Muscle of back (tissue), 13 donors: ENCODE measurements around the gene CTAGE15. TPM values are rescaled to one million over a fixed set of nuclear protein-coding genes. Genes with fewer than 3 reads are reported as not detected.
"Not testable (repeated sequence)": the region's sequence is repeated elsewhere in the genome, so short reads cannot be mapped to it uniquely, and the experiment has no call there.

ENCODE experiments used
- DNase-seq, 3 donors: peaks; one replicate each; pipeline versions ENCODE4 v3.0.0 to v3.0.0-alpha.2; 2013
- long read RNA-seq, 9 donors: transcript quantifications; one replicate each; lab custom pipeline, GENCODE V29; 2026
- polyA plus RNA-seq, 10 donors: library from polyadenylated mRNA; unstranded; fragments of 120-200 nt; gene quantifications; one replicate each; pipeline ENCODE4 v1.2.1, GENCODE V29; 2013; ENCODE audit not compliant: insufficient read length in 10 of 10

The CTAGE15 gene
- polyA plus RNA-seq: under 1 TPM in 6 of 10 donors, not detected in 4; 0.27 to 0.63 (median 0.41) TPM
- long read RNA-seq, donor 1, partial matches to known transcripts: 0 of 1 reads
- long read RNA-seq, donor 1, other reads (novel, unspliced or antisense): 0 of 1 reads
- long read RNA-seq, donor 2: 0 reads
- long read RNA-seq, donor 3: 0 reads
- long read RNA-seq, donor 4: 0 reads
- long read RNA-seq, donor 5: 0 reads
- long read RNA-seq, donor 6: 0 reads
- long read RNA-seq, donor 7: 0 reads
- long read RNA-seq, donor 8: 0 reads
- long read RNA-seq, donor 9: 0 reads

DNA sequence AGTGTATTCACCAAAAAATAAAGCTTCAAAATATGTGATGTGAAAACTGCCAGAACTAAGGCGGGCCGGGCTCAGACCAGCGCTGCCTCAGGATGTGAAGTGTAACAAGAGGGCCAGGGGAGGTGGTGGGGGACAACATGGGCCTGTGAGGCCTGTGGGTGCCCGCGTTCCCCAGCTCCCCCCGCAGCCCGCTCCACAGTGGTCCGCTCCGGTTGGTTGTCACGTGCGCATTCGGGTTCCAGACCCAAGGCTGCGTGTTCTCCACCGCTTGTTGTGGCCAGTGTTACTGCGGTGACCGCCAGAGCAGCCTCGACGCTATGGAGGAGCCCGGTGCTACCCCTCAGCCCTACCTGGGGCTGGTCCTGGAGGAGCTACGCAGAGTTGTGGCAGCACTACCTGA lies at the start of gene CTAGE15:
TSS of gene CTAGE15 (plus strand) at position 301 of the 400 bp plus-strand sequence. CDS start at position 318, 17 bp downstream.
- not testable (repeated sequence) for DNase-seq

DNA sequence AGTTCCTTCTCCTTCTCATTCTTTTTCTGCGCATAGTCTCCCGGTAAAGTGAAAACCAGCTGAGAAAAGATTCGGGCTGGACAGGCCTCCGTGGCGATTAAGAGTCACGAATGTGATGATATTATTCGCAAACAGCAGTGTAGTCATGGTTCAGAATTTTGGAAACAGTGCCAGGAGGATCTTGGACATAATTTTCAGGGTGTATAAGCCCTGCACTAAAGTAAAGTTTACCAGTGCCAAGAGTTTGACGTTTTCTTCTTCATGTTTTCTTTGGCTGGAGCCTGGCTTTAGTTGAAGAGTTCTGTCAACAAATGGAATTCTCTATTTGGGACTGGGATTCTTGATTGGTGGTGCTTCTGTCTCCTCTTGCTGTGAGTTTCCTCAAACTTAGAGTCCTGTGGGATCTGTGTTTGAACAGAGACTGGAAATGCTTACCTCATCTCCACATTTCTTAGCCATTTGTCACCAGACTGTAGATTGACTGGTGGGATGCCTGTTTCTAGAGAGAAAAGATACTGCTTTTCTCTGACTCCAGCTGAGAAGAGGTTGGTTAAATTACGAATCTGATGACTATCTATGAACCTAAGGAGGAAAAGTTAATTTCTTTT lies 49.2 kb upstream of the CTAGE15 start:
- not testable (repeated sequence) for DNase-seq

GRCh38 chr7:143531169-143531926 lies 40.3 kb upstream of the CTAGE15 start:
- DNase-seq: not testable (repeated sequence)

DNA sequence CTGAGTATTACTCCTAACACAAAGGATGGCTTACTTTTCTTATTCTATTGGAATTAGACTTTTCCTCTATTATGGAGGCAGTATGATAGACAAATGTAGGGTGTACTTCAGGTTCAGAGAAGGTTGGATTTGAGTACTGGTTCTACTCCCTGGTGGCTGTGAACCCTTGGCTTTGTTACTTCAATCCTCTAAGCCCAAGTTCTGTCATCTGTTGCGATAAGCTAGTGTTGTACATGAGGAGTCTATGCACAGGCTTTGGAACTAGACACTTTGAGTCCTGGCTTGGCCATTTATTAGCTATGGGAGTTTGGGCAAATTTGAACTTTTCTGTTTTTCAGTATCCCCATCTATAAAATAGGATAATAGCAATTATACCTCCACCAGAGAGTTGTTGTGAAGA lies 39.7 kb upstream of the CTAGE15 start:
- not testable (repeated sequence) for DNase-seq

GRCh38 chr7:143533213-143533839 lies 38.3 kb upstream of the CTAGE15 start:
- not testable (repeated sequence) for DNase-seq

- not testable (repeated sequence) for DNase-seq
Observed at GRCh38 chr7:143536443-143536842, 35.2 kb upstream of the CTAGE15 start.

- DNase-seq: not testable (repeated sequence)
Observed at GRCh38 chr7:143543288-143544038, 28.1 kb upstream of the CTAGE15 start.

- not testable (repeated sequence) for DNase-seq
Observed at GRCh38 chr7:143555968-143556367, 15.6 kb upstream of the CTAGE15 start.

GRCh38 chr7:143563306-143563705 lies 8.3 kb upstream of the CTAGE15 start:
- not testable (repeated sequence) for DNase-seq

GRCh38 chr7:143566001-143566400 lies 5.6 kb upstream of the CTAGE15 start:
- DNase-seq: not testable (repeated sequence)

GRCh38 chr7:143588183-143588582 lies 16.6 kb downstream of the CTAGE15 start:
- not testable (repeated sequence) for DNase-seq

GRCh38 chr7:143589897-143590296 lies 18.3 kb downstream of the CTAGE15 start:
- not testable (repeated sequence) for DNase-seq

DNA sequence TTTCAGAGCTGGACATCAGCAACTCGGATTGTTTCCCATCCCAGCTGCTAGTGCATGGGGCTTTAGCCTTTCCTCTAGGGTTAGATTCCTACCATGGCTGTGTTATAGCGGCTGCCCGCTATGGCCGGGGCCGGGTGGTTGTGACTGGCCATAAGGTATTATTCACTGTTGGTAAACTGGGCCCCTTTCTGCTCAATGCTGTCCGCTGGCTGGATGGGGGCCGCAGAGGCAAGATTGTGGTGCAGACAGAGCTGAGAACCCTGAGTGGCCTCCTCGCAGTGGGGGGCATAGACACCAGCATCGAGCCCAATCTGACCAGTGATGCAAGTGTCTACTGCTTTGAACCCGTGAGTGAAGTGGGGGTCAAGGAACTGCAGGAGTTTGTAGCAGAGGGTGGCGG lies 26.5 kb downstream of the CTAGE15 start:
- not testable (repeated sequence) for DNase-seq

DNA sequence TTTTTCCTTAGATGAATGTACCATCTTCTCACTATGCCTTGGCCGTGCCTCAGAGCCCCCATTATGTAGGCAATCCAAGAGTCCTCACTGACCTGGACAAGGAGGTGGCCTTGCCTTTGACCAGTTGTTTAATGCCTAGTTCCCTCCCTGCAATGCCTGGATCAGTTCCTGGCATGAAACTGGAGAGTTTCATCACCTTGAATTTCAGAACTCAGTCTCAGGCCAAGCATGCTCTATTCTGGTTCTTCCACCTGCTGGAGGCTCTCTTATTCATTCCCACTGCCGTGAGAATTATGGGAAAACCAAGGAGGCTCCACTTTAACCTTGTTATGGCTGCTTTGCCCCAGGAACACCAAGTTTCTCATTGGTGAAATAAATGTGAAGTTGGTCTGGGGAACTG lies 31.9 kb downstream of the CTAGE15 start:
- not testable (repeated sequence) for DNase-seq

GRCh38 chr7:143606088-143606487 lies 34.5 kb downstream of the CTAGE15 start:
- not testable (repeated sequence) for DNase-seq

GRCh38 chr7:143615545-143615944 lies 43.9 kb downstream of the CTAGE15 start:
- peak in 1 of 3 donors; percentile 0 for DNase-seq

- DNase-seq: not testable (repeated sequence)
Observed at GRCh38 chr7:143617204-143617603, 45.6 kb downstream of the CTAGE15 start.

- DNase-seq: not testable (repeated sequence)
Observed at GRCh38 chr7:143620058-143620457, 48.5 kb downstream of the CTAGE15 start.

DNA sequence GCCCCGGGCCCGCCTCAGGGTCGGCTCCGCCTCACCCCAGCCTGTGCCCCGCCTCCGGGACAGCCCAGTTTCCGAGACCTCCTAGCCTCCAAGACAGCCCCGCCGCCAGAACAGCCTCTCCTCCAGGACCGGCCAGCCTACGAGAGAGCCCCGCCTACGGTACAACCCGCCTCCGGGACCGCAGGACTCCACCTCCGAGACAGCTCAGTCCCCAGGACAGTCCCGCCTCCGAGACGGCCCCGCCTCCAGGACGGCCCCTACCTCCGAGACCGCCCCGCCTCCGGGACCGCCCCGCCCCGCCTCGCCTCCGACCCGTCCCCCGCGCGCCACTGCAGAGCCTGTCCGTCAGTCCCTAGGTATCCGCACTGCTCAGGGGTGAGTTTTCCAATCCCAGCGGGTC lies 49.0 kb downstream of the CTAGE15 start, which contains the start of gene TCAF2:
TSS of gene TCAF2 (plus strand) at position 329 of the 400 bp plus-strand sequence.
- not testable (repeated sequence) for DNase-seq

GRCh38 chr7:143621175-143621574 lies 49.6 kb downstream of the CTAGE15 start:
- DNase-seq: not testable (repeated sequence)

DNA sequence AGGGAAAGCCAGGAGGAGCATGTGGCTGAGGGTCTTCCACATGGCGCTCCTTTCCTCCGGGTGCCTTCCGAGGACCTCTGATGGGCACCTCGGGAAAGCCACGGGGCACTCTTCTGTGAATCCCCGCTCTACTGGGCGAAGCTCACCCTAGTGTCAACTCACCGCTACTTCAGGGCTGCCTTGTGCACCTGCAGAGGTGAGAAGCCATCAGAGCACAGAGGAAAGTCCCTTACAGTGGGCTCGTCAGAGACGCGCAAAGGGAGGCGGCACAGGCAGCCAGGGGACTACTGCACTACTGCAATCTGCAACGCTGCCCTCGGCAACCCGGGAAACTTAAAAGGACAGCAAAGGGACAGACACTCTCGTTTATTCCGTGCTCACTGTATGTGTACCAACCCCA lies 50.5 kb downstream of the CTAGE15 start:
- not testable (repeated sequence) for DNase-seq
